Endothelial cell of umbilical vein (primary cell): ENCODE data around the gene SCYL1.

Experiments
- CTCF ChIP-seq, 2 donors: IDR thresholded peaks; 1 replicate in 1 of 2; 2 replicates in 1 of 2; pipeline ENCODE4 v1.5.1; 2011; ENCODE audit warnings: low read length in 2 of 2, mild to moderate bottlenecking in 2 of 2, moderate library complexity in 2 of 2, control low read depth in 1 of 2, inconsistent platforms in 1 of 2, low read depth in 1 of 2; ENCODE audit not compliant: insufficient read depth in 1 of 2; ENCODE audit errors: extremely low read depth in 1 of 2
- EZH2 ChIP-seq: IDR thresholded peaks from 2 replicates; pipeline ENCODE4 v1.6.1; 2012; ENCODE audit warnings: borderline replicate concordance, low read depth, mild to moderate bottlenecking, moderate library complexity, low read length, inconsistent platforms; ENCODE audit not compliant: severe bottlenecking
- GATA2 ChIP-seq: IDR thresholded peaks from 2 replicates; pipeline ENCODE4 v1.7.0; 2011; ENCODE audit warnings: low read depth, mild to moderate bottlenecking, moderate library complexity, mixed read lengths, low read length; ENCODE audit not compliant: insufficient read length, insufficient read depth
- MAX ChIP-seq: IDR thresholded peaks from 2 replicates; pipeline ENCODE4 v1.6.1; 2011; ENCODE audit not compliant: insufficient read depth, insufficient read length
- POLR2A ChIP-seq: IDR thresholded peaks from 2 replicates; pipeline ENCODE4 v1.6.1; 2012; ENCODE audit warnings: low read depth, mild to moderate bottlenecking, control low read depth, low read length
- POLR2AphosphoS5 ChIP-seq: IDR thresholded peaks from 2 replicates; pipeline ENCODE4 v1.6.1; 2012; ENCODE audit warnings: low read depth, mild to moderate bottlenecking, control low read depth, low read length, moderate library complexity; ENCODE audit not compliant: insufficient read depth

DNA sequence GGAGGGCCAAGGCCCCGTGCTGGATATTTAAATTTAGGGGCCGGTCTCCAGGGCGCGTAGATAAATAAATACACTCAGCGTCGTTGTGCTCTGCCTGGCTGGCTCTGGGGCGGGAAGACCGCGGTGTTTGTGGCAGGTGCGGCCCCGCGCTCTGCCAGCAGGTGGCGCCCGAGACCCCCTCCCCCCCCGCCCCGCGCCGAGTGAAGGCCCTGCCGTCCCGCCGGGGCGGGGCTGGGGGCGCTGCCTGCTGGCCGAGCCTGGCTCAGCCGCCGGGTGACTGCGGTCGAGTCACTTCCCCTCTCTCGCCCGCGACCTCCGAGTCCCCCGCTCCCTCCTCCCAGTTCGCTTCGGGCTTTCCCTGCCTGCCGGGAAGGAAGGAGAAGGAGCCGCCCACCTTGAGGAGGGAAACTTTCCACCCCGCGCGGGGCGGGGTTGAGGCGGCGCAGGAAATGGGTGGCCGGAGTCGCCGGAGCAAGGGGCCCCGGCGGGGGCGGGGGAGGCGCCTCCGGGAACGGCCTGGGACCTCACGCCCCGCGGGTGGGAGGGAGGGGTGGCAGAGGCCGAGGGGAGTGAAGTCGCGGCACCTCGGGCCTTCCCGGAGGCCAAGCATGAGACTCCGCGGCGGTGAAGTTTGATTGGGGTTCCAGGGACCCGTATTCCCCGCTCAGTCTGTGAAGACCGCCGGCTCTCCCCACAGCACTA, 49.4 kb downstream of the SCYL1 start:
- TF ChIP-seq CTCF (IDR thresholded peaks at IDR 0.05; ENCODE audit: extremely low read depth in 1 of 2, insufficient read depth in 1 of 2, low read depth in 1 of 2, low read length in 2 of 2) (peak; percentile 79 to 87), MAX (no peak), POLR2AphosphoS5 (peak; percentile 96), EZH2 (no peak), POLR2A (no peak), GATA2 (no peak)
